HG03103 (cell line): ENCODE data around the gene CYP2W1.
A peak's percentile ranks its signal among the peaks of the same experiment; 100 is the strongest.
"Not testable (repeated sequence)": the region's sequence is repeated elsewhere in the genome, so short reads cannot be mapped to it uniquely, and the experiment has no call there.

Experiments
- ATAC-seq: cut with Tn5 transposase; IDR thresholded peaks from one replicate; pipeline ENCODE4 v1.9.1; 2021; ENCODE audit warnings: low read depth; ENCODE audit not compliant: unreplicated experiment

CYP2W1 gene, protein sequence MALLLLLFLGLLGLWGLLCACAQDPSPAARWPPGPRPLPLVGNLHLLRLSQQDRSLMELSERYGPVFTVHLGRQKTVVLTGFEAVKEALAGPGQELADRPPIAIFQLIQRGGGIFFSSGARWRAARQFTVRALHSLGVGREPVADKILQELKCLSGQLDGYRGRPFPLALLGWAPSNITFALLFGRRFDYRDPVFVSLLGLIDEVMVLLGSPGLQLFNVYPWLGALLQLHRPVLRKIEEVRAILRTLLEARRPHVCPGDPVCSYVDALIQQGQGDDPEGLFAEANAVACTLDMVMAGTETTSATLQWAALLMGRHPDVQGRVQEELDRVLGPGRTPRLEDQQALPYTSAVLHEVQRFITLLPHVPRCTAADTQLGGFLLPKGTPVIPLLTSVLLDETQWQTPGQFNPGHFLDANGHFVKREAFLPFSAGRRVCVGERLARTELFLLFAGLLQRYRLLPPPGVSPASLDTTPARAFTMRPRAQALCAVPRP

DNA sequence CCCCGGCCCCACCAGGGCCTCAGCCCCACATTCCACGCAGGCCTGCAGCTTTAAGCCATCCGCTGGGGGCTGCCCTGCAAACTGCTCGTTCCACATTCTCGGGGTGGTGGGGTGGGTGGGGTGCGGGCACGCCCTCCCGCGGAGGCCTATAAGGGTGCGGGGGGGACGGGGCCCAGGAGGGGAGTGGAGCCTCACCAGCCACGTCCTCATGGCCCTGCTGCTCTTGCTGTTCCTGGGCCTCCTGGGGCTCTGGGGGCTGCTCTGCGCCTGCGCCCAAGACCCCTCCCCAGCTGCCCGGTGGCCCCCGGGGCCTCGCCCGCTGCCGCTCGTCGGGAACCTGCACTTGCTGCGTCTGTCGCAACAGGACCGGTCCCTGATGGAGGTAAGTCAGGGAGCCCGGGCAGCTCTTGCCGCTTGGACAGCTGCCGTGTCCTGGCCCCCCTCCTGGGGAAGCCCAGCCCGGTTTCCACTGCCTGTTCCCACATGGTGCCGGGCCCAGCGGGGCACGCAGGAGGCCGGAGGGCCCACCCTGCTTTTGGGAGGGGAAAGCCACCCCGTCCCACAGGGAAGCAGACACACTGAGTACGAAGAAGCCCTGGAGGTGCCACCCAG is at the start of gene CYP2W1:
TSS of gene CYP2W1 (plus strand) at position 178 of the 612 bp plus-strand sequence. CDS start at position 209, 31 bp downstream.
- no peak for ATAC-seq

GRCh38 chr7:934469-935163 is 48.4 kb upstream of the CYP2W1 start:
- no peak for ATAC-seq

DNA sequence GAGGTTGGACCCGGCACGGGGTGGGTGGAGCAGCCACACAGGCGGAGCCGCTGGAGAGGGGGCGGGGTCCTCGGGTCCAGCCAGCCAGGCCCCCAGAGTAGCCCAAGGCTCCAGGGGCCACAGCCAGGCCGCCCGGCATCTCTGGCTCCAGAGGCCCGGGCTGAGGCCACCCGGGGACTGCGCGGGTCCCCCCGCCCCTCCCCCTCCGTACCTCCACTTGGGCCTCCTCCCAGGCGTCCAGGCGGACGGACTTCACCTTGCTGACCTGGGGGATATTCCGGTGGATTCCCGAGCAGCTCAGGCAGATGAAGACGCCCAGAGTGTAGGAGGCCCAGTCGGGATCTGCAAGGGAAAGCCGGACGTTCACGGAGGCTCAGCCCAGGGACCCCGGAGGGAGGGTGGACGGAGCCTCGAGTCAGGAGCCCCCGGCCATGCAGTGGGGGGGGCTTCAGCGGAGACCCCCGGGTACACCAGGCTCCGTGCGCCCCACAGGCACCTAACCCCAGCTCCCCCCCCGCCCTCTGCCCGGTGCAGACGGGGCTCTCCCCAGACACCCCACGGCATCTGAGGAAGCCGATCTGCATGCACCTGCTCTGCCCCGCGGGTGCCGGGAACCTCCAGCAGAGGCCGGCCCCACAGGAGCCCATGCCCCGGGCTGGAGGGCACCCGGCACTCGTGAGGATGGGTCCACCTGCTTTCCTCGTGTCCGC is 47.7 kb upstream of the CYP2W1 start:
- no peak for ATAC-seq

GRCh38 chr7:935874-936385 is 47.1 kb upstream of the CYP2W1 start:
- ATAC-seq = no peak

GRCh38 chr7:936386-937054 is 46.5 kb upstream of the CYP2W1 start:
- ATAC-seq = peak; percentile 68

DNA sequence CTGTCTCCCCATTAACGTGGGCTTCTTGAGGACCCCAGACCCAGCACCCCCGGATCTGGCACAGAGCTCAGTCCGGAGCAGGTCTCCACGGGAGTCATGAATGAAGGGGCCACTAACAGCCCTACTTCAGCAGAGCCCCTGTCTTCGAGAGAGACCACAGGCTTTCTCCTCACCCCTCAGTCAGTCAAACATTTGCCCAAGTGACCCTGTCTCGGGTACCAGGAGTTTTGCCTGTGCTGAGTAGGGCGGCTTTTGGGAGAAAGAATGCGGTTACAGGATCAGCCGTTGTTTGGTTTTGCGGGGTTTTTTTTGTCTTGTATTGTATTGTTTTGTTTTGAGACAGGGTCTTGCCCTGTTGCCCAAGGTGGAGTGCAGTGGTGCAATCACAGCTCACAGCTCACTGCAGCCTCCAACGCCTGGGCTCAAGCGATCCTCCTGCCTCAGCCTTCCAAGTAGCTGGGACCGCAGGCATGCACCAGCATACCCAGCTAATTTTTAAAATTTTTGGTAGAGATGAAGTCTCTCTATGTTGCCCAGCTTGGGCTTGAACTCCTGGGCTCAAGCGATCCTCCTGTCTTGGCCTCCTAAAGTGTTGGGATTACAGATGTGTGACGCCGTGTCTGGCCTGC is 45.0 kb upstream of the CYP2W1 start:
- no peak for ATAC-seq

- no peak for ATAC-seq
These were observed 44.3 kb upstream of the CYP2W1 start for GRCh38 chr7:938546-939185.

DNA sequence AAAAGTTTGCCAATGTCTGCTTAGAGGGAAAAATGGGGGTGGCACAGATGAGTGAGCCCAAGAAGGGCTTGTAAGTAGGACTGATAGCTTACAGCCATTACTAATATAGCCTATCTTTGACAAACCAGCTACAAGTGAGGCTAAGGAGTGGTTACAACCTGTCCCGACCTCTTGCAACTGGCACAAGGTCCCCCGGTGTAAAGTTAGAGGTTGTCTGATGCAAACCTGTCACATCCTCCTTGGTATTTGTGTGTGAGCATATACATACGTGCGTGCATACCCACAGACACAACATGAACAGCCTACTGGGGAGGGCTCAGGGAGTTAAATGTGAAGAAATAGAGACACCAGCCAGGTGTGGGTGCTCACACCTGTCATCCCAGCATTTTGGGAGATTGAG is 43.1 kb upstream of the CYP2W1 start:
- no peak for ATAC-seq

DNA sequence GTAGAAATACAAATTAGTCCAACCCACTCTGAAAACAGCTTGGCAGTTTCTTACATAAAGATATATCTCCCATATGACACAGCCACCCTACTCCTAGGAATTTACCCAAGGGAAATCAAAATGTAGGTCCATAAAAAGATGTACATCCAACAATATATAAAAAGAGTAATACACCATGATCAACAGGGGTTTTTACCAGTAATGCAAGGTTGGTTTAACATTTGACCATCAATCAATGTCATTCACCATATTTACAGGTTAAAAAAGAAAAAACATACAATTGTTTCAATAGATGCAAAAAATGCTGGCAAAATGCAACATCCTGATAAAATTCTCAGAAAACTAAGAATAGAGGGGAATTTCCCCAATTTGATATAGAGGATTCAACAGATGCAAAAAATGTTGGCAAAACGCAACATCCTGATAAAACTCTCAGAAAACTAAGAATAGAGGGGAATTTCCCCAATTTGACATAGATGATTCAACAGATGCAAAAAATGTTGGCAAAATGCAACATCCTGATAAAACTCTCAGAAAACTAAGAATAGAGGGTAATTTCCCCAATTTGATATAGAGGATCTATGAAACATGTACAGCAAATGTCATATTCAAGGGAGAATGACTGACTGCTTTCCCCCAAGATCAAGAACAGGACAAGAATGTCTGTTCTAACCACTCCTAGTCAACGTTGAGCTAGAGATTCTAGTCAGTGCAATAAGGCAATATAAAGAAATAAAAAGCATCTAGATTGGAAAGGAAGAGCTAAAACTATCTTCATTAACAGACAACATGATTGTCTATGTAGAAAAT is 42.2 kb upstream of the CYP2W1 start:
- no peak for ATAC-seq

DNA sequence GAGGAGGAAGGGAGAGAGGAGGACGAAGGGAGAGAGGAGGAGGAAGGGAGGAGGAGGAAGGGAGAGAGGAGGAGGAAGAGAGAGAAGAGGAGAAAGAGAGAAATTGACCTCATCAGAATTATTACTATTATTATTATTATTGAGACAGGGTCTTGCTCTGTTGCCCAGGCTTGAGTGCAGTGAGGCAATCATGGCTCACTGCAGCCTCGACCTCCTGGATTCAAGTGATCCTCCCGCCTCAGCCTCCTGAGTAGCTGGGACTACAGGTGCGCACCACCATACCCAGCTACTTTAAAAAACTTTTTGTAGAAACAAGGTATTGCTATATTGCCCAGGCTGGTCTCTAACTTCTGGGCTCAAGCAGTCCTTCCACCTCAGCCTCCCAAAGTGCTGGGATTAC is 39.2 kb upstream of the CYP2W1 start:
- not testable (repeated sequence) for ATAC-seq

- no peak for ATAC-seq
These were observed 38.2 kb upstream of the CYP2W1 start for GRCh38 chr7:944744-945143.

DNA sequence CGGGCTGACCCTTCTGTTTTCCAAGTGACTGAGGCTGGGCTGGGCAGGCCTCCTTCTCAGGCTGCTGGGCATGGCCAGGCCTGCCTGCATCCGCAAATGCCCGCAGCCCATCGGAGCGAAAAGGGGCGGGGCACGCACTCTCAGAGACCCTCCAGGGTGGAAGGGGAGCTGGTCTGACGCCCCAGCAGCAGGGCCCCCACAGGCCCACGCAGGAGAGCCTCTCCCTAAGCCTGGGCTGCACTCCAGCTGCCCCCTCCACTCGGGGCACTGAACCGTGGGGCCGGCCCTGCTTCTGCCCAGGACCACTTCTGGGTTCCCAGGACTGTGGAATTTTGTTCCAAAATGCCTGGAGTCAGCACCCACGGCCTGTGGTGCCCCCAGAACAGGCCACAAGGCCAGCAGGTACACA is 37.8 kb upstream of the CYP2W1 start:
- no peak for ATAC-seq

DNA sequence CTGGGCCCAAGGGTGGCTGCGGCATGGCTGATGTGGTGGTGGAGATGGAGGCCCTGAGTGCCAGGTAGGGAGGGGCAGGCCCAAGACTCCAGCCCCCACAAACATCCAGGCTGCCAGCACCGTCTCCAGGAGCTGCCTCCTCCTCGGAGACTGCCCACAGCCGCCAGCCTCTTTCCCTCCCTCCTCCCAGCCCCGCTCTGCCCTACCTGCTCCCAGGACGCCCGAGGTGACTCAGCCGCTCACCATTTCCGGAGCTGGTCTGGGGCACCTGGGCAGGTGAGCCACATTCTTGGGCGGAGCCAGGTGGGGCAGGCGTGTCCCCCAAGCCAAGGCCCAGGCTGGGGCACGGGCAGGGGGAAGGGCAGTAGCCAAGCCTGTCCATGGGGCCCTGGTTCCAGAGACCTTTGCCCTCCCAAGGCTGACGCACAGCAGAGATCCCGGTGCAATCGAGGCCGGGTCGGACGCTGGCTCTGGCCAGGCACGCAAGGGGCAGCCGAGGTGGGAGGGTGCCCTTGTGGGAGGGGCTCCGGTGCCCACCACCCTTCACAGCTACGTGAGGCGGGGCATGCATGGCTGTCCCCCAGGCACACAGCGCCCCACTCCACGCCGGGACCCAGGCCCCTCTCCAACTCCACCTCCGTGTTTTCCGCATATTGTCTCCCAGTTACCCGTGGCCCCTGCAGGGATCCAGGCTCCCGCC is 37.3 kb upstream of the CYP2W1 start:
- no peak for ATAC-seq

GRCh38 chr7:946256-946996 is 36.6 kb upstream of the CYP2W1 start:
- no peak for ATAC-seq

- no peak for ATAC-seq
These were observed 35.4 kb upstream of the CYP2W1 start for GRCh38 chr7:947391-948210.
